Osteoblast (primary cell): ENCODE measurements around the gene EHBP1. TPM values are rescaled to one million over a fixed set of nuclear protein-coding genes. Genes with fewer than 3 reads are reported as not detected.
A peak's percentile ranks its signal among the peaks of the same experiment; 100 is the strongest.

Experiments used
- DNase-seq: peaks from one replicate; pipeline ENCODE4 v3.0.0; 2011; ENCODE audit warnings: low spot score, mixed read lengths; ENCODE audit not compliant: insufficient read length; ENCODE audit errors: missing footprints
- H2AFZ ChIP-seq: 2 replicates; pipeline ENCODE4 v1.6.0; 2011; ENCODE audit warnings: mild to moderate bottlenecking, low read length
- H3K27ac ChIP-seq: 2 replicates; pipeline ENCODE4 v1.5.1; 2011; ENCODE audit warnings: mild to moderate bottlenecking, low read depth, low read length, moderate library complexity
- H3K27me3 ChIP-seq: 2 replicates; pipeline ENCODE4 v1.6.0; 2012; ENCODE audit warnings: mild to moderate bottlenecking, control low read depth, inconsistent platforms, low read length, moderate library complexity; ENCODE audit not compliant: insufficient read depth
- H3K36me3 ChIP-seq: 2 replicates; pipeline ENCODE4 v1.5.1; 2011; ENCODE audit warnings: mild to moderate bottlenecking, low read length, control low read depth, moderate library complexity; ENCODE audit not compliant: insufficient read depth
- H3K4me1 ChIP-seq: 2 replicates; pipeline ENCODE4 v1.5.1; 2011; ENCODE audit warnings: mild to moderate bottlenecking, low read length, control low read depth, moderate library complexity; ENCODE audit not compliant: insufficient read depth
- H3K4me2 ChIP-seq: 2 replicates; pipeline ENCODE4 v1.6.0; 2011; ENCODE audit warnings: mild to moderate bottlenecking, low read length; ENCODE audit not compliant: insufficient read depth
- H3K4me3 ChIP-seq: fragments of 200-600 bp; sonication (generic); 3 replicates; pipeline ENCODE4 v1.5.1; 2012; ENCODE audit warnings: mild to moderate bottlenecking, low read length, inconsistent platforms; ENCODE audit not compliant: insufficient read depth
- H3K79me2 ChIP-seq: 2 replicates; pipeline ENCODE4 v1.6.0; 2012; ENCODE audit warnings: mild to moderate bottlenecking, low read length, control low read depth, inconsistent platforms; ENCODE audit not compliant: insufficient read depth
- H3K9me3 ChIP-seq: 2 replicates; pipeline ENCODE4 v1.5.1; 2011; ENCODE audit warnings: low read depth, low read length, control low read depth
- H4K20me1 ChIP-seq: 2 replicates; pipeline ENCODE4 v1.6.0; 2012; ENCODE audit warnings: mild to moderate bottlenecking, low read length, control low read depth; ENCODE audit not compliant: insufficient read depth
- CTCF ChIP-seq: IDR thresholded peaks from 2 replicates; pipeline ENCODE4 v1.5.1; 2011; ENCODE audit warnings: mild to moderate bottlenecking, low read depth, low read length, moderate library complexity; ENCODE audit errors: extremely low read depth
- total RNA-seq: library from RNA; depleted of rRNA; stranded (reverse); fragments of >200 nt; gene quantifications from 2 replicates; pipeline ENCODE4 v1.2.3, GENCODE V29; 2012

EHBP1 gene
- total RNA-seq, 1 donor = 96.3 TPM

GRCh38 chr2:63055226-63056106 is 350.0 kb downstream of the EHBP1 start:
- no peak for TF ChIP-seq CTCF
- Histone ChIP-seq H3K4me2 (no peak overlapping the region), H3K4me3 (peak overlapping the region; percentile 3), H3K36me3 (no peaks in the 10 kb centered on the region), H3K27me3 (peaks cover 79% of the 10 kb centered on the region), H4K20me1 (no peaks in the 10 kb centered on the region), H2AFZ (no peak overlapping the region), H3K4me1 (peaks cover 8% of the 10 kb centered on the region), H3K9me3 (no peaks in the 10 kb centered on the region), H3K27ac (no peak overlapping the region), H3K79me2 (no peaks in the 10 kb centered on the region)
- DNase-seq = peak; percentile 86

- H3K4me2 ChIP-seq = peak overlapping the region; percentile 28
- H4K20me1 ChIP-seq = no peaks in the 10 kb centered on the region
- H3K27me3 ChIP-seq = peaks cover 84% of the 10 kb centered on the region
These were observed 350.9 kb downstream of the EHBP1 start for GRCh38 chr2:63056107-63057050.

GRCh38 chr2:63057249-63058143 is 352.0 kb downstream of the EHBP1 start:
- Histone ChIP-seq H3K27ac (no peak overlapping the region), H3K79me2 (no peaks in the 10 kb centered on the region), H3K4me1 (peaks cover 5% of the 10 kb centered on the region), H4K20me1 (no peaks in the 10 kb centered on the region), H2AFZ (no peak overlapping the region), H3K27me3 (peaks cover 96% of the 10 kb centered on the region), H3K4me2 (no peak overlapping the region), H3K9me3 (no peaks in the 10 kb centered on the region), H3K4me3 (no peak overlapping the region), H3K36me3 (no peaks in the 10 kb centered on the region)
- DNase-seq = peak; percentile 62
- TF ChIP-seq CTCF = no peak

More at GRCh38 chr2:63056107-63057050, 350.9 kb downstream of the EHBP1 start:
- H3K4me1 ChIP-seq = peaks cover 5% of the 10 kb centered on the region
- H3K27ac ChIP-seq = no peak overlapping the region
- no peaks in the 10 kb centered on the region for H3K9me3 ChIP-seq
- no peak overlapping the region for H2AFZ ChIP-seq
- H3K79me2 ChIP-seq = no peaks in the 10 kb centered on the region
- peak; percentile 82 for DNase-seq
- no peaks in the 10 kb centered on the region for H3K36me3 ChIP-seq
- TF ChIP-seq CTCF = no peak
- H3K4me3 ChIP-seq = no peak overlapping the region
